Measurements from ENCODE around the gene CLDN11.

CLDN11 gene

DNA sequence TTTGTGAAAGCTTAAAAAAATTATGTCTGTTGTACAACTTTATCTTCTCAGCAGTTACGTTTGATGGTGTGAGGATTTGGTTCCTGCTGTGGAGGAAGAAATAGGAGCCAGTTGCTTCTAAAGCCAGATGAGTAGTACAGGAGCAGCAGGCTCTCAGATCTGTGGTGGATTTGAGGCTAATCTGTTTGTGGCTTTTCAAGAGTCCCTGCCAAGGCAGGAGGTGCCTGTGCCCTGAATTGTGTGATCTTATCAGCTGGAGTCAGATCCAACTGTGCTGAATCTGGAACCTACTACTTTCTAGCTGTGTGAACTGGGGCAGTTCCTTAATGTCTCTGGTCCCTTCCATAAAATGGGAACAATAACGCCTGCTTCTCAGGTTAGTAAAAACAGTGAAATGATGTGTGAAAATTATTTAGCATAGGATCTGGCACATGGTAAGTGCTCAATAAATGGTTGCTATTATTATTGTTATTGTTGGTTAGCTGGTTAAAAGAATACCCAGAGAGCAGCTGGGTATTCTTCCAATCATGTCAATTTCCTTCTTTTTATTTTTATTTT lies 7.7 kb downstream of the CLDN11 start:
- DNase-seq (ENCODE audit: low spot score): no peak

DNA sequence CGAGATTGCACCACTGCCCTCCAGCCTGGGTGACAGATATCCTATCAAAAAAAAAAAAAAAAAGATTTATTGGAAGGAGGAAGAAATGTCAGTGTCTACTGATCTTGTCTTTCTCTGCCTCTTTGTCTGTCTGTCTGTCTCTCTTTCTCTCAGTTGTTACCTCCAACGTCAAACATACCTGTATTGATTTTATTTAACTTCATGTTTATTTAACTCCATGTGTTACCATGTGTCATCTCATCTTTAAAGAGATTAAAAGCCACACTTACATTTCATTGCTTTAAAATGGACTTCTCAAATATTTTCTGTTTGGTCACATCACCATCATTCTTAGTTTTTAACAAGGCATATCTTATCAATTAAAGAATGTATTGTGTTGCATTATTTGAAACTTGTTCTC lies 9.4 kb downstream of the CLDN11 start:
- DNase-seq (ENCODE audit: low spot score): no peak

DNA sequence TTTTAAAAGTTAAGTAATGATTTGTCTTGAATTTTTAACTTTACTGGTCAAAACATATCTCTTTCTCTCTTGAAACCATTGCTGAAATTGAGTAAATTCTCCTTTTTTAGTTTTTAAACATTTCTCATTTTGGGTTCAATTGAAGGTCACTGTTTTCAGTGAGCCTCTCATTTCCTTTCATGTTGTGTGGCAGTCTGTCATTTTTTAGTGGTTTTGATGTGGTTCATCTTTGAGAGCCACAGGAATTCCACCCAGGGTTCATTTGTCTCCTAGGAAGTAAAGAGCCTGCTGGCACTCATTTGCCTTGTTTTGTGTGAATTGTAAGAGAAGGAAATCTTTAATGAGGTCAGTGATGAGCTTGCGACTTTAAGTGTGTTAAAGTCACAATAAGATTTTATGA lies 10.4 kb downstream of the CLDN11 start:
- DNase-seq (ENCODE audit: low spot score): no peak

DNA sequence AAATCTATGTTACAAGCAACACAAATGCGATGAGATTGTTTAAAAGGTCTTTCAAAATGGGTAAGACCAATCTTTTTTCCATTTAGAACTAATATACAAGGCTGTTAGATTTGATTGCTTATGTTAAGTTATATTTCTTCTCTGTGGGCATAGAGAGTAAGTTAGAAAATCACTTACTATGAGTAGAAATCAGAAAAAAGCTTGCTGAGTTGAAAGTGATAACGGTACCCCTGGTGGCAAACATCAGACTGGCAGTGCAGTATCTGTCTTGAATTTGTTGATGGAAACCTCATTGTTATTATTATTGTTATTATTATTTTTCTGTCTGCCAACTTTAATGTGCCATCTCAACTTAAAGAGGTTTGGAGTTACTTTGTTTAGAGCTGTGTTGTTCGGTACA lies 12.4 kb downstream of the CLDN11 start:
- DNase-seq (ENCODE audit: low spot score): no peak

DNA sequence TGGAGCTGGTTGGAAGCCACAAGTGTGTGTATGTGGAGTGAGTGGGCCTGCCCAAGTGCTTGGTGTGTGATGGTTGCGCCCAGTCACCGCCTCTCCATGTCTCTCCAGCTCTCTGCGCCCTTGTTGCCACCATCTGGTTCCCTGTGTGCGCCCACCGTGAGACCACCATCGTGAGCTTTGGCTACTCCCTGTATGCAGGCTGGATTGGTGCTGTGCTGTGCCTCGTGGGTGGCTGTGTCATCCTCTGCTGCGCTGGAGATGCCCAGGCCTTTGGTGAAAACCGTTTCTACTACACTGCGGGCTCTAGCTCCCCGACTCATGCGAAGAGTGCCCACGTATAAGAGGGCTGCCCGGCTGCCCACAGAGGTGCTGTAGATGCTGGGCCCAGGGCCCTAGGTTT lies 13.7 kb downstream of the CLDN11 start:
- DNase-seq (ENCODE audit: low spot score): no peak

DNA sequence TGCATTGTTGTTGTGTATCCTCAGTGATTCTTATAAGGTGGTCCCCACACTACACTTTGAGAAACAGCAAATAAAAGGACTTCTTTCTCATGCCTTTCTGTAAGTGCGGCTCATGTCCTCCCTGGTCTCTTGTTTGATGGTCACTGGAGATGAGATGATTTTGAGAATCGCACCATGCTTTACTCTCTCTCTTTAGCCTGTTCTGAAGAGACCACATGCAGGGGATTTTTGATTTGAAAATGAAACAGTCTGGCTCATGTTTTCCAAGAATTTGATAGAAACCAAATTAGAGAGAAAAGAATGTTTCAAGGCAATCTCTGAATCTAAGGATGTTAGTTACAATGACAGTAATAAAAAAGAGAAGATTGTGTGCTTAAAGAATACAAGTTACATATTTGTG lies 18.0 kb downstream of the CLDN11 start:
- DNase-seq (ENCODE audit: low spot score): no peak

DNA sequence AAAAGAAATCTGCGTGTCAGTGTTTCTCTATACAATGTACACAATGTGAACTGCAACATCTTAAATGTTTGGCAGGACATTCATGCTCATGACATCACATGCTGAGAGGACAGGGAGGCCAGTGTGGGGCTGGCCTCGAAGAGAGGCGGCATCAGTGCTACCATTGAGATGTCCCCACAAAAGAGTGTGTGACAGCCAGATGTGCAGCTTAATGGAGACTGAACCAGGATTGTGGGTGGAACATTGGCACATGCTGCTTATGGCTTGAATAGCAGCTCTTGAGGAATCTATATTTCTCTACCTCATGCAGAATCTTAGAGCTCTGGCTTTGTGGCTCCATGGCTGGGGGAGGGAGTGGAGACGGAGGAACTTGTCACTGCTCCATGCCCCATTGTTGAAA lies 18.5 kb downstream of the CLDN11 start:
- DNase-seq (ENCODE audit: low spot score): peak; percentile 95

DNA sequence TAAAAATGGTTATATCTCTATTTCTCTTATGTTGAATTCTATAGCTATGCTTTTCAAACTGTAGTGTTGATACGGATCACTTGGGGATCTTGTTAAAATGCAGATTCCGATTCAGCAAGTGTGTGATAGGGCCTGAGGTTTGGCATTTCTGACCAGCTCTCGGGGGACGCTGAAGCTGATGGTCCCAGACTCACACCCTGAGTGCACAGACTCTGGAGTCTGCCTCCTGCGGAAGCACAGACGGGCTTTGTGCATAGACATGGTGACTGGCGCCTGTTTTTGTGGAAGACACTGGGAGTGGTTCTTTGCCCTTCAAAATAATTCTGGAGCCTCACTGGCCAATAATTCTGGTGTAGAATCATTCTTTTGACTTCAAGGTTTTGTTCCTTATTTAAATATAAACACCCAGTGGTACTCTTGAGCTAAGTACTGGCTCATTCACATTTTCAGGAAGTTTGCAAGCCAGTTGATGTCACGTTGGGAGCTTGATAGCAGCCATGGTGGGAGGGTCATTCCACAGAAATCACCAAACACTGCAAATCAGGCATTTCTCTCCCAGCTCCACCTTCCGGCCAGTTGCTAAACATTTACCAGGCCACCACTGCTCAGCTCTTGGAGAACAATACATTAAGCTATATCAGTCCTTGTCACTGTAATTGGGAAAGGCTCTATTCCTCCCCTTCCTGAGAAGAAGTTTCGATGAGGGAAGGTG lies 19.2 kb downstream of the CLDN11 start:
- no peak for DNase-seq (ENCODE audit: low spot score)

DNA sequence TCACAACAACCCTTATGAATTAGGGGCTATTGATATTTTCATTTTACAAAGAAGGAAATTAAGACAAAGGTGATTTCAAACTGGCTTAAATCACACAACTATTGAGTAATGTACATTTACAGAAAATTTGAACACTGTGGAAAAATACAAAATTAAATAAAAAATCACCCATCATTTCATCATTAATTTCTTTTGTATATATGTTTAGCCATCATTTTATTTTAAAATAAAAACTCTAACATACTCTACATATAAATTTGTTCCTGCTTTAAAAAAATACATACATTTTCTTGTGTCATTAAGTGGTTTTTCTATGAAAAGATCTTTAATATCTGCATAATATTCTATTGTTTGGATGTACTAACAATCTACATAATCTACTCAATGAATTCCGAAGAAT lies 20.2 kb downstream of the CLDN11 start:
- no peak for DNase-seq (ENCODE audit: low spot score)

DNA sequence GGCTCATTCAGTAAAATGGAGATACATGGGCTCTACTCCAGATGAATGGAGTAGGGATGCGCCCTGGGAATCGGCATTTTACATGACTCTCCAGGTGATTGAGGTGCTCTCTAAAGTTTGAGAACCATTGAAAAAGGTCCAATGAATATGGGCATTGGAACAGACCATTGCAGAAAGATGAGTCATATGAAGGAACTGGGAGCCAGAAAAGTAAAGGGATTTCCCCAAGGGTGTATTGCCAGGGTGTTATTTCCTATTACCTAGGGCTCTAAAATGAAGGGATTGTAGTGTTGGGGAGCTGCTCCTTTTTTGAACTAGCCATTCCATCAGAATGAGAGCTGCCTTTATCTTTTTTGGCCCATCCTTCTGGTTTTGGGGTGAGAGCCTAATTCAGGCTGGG lies 21.7 kb downstream of the CLDN11 start:
- DNase-seq (ENCODE audit: low spot score): no peak

DNA sequence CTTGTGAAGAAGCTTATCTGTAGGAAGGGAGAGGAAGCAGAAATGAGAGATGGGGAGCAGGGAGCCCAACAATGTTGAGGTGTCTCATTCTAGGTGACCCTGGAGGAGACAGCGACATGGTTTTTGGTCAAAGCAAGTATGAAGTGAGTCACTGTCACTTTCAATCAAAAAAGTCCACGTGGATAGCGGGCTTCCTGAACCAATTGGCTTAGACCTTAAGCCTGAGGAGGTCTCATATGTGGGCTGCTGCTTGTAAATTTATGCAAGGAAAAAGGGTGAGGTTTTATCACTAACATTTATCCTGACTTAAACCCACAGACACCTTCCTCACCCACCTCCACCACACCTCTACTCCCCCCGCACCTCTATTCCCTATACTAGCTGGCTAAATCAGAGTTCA lies 22.7 kb downstream of the CLDN11 start:
- DNase-seq (ENCODE audit: low spot score): no peak

DNA sequence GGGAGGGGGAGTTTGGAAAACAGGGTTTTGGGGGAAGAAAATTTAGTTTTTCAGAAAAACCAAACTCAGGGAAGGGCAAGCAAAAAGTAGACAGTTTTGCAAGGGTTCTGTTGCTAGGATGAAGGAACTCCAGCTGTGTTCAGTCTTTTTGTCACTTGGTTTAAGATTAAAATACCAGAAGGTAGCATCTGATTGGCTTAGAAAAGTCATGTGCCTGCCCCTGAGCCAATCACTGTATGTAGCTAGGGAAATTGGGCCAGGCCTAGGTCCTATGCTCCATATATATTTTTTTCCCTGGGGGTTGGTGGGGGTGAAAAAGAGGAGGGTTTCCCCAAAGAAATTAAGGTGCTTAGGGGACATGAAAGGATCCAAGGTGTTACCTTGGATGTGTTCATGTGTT lies 24.3 kb downstream of the CLDN11 start:
- DNase-seq (ENCODE audit: low spot score): no peak

DNA sequence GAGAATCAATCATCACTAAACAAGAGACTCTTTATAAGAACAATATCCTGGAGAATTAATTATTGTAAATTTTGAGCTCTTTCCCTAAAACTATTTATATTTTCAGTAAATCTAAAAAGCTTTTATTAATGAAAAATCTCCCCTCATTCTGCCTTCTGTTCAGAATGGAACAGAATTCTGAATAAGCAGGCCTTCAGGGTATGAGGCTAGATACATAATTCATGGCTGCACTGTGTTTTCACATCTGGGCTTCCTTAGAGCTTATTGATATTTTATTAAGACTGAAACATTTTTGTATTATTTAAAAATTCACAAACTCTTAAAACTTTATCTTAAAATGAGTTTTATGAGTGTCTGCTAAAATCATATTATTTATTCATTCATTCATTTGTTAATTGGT lies 24.8 kb downstream of the CLDN11 start:
- no peak for DNase-seq (ENCODE audit: low spot score)

DNA sequence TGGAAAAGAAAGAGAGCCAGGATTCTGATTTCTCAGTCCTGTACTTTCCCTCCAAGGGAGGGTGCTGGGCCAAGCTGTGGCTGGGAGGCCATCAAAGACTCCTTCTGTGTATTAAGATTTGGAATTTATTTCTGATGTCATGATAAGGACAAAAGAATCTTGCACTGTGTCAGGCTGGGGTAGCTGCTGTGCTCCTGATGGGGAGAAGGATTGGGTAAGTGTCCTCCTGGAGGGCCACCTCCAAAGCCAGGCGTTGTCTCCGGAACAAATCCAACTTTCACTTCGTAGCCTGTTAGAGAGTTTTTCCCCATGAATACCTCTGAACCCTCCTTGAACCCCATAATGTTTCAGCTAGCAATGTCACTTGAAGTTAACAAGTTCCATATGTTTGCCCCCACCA lies 29.9 kb downstream of the CLDN11 start:
- DNase-seq (ENCODE audit: low spot score): no peak

DNA sequence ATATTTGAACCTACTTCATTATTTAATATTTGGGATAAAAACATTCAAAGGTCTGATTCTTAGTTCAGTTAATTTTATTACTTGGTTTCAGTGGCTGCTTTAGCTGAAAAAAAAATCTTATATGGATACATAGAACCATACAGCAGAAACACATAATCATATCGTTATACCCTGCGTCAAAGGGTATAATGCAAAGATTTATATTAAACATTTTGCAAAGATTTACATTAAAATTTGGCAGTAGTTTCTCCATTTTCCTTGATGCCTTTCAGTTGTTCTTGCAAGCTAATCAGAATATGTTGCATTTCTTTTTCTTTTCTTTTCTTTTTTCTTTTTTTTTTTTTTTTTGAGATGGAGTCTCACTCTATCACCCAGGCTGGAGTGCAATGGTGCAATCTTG lies 31.4 kb downstream of the CLDN11 start:
- DNase-seq (ENCODE audit: low spot score): no peak

DNA sequence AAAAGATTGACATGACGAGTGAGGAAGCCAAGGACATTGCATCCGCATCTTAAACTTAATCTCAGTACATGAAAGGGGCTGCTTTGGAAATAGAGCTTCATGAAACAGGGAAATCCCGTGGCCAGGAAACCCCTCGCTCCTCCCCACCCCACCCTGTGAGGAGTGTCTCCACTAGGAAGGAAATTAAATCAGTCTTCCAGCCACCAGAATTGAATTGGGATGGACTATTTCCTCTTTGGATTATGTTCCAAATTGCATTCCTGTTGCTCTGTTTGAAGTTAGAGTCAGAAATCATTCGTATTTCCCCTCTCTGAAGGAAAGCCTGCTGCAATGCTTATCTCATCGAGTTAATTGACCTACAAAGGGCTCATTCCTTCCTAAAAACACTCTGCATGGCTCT lies 35.8 kb downstream of the CLDN11 start:
- no peak for DNase-seq (ENCODE audit: low spot score)

DNA sequence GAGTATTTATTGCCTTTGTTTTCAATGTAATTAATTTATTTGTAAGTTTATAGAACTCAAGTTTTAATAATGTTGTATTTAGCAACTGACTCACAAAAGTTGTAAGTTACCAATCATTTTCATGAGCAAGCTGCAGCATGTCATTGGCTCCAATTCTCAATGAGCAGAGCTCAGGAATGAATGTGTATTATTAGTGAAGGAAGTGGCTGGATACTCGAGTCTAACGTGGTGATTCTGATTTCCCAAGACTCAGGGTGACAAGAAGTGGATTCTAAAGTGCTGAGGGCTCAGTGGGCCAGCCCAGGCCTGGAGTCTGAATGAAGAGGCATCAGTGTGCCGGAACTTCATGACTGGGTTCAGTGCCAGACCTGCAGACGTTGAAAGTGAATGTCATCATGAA lies 39.6 kb downstream of the CLDN11 start:
- DNase-seq (ENCODE audit: low spot score): no peak

DNA sequence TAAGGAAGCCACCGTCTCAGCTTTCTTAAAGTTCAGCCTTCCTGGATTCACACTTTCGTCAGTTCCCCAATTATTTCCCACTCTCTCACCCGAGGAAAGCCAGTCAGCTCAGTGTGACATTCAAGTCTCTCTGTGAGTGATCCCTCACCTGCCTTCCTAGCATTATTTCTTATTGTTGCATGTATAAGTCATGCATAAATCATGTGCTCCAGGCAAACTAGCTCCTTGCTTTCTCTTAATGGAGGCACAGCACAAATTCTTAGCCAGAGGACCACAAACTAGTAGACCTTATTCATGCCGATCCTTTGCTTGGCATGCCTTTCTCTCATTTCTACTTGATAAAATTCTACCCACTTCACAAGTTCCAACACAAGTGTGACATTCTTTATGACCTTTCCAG lies 44.3 kb downstream of the CLDN11 start:
- DNase-seq (ENCODE audit: low spot score): no peak

DNA sequence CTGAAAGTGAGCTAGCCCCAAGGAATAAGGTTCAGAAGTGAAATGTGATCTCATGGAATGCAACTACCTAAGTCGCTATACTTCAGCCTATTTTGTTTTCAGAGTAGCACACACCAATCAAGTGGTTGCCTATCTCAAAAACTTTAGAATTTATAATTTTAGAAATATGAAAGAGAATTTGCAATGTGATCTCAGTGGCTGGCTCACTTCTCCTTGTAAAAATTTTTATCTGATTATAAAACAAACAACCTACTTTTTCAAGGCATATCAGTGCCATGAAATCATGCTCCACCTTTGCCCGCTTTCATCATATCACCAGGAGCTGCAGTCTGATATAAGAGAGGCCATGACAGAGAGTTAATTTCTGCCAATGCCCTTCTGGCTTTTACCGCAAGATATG lies 47.3 kb downstream of the CLDN11 start:
- no peak for DNase-seq (ENCODE audit: low spot score)

DNA sequence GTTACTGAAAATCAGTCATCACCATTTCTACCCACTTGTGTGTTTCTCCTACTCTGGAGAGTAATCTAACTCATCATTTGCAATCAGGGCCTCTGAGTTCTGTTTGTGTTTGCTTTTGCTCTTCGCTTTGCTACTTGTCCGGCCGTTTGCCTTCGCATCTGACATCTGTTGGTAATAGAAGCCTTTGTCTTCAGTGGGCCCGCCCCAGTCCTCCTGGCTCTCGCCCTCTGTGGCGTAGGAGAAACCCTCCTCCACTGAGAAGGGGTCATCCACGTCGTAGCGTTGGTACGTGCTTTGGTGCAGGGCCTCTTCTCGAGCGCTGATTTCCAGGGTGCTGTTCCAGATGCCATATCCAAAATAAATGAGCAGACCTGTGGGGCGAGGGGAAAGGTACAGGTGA lies 48.3 kb downstream of the CLDN11 start:
- peak; percentile 89 for DNase-seq (ENCODE audit: low spot score)

DNA sequence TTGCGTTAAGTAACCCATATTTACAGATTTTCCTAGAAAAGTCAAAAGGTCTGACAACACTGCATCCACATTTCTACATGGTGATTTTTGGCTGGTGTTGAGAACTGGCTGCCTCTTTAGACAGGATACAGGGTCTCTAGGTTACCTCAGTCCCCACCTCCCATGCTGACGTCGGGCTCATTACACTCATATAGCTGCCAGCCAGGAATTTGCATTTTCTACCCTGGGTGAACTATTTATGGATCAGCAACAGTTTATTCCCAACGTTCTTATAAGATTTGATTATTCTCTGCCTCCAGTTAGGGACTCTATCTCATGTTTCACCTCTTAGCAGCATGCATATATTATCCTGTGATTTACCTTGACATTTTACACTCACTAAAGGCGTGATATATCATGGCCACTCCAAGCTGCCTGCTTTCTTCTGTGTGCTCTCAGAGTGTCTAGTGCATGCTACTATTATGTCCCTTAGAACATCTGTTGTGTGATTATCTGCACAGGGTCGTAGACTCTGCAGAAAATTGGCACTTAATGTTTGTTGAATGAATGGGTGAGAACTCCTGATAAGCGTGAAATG lies 49.0 kb downstream of the CLDN11 start:
- no peak for DNase-seq (ENCODE audit: low spot score)

DNA sequence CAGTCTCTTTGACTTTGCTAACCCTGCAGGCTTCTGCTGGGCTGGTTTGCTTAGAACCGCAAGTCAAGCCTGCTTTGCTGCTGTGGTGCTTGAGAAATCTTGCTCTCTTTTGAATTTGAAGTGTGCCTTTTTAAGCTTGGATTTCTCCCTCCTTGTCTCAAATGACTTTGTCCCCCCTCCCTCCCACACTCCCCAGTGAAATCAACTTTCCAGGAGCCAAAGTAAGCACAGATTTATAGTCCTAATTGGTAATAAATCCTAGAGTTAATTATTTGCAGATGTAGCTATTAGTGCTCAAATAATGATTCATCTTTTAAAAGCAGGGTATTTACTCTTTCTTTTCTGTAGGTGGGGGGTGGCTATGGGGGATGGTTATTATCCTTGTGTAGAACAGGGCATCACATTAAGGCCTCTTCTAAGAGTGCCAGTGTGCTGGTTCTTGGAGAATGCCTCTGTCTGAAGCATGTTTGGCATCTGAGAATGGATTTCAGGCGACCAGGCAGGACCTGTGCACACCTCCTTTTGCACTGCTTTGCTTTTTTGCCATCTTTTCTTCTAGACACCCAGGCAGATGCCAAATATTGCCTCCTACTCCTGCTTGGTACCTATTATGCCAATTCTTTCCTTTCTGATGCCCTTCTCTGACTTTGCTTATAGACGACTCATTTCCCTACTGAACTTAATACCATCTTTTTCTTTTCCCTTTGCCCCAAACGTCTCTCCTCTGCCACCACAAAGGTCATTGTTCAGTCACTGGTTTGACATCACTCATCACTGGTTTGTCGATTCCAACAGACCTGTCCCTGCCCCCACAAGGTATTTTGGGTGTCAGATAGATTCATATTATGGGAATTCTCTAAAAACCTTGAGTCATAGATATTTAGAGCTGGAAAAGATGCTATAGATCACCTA lies 50.7 kb downstream of the CLDN11 start:
- DNase-seq (ENCODE audit: low spot score): no peak
